ENCODE measurements around the gene WDR87.

Gene WDR87

DNA sequence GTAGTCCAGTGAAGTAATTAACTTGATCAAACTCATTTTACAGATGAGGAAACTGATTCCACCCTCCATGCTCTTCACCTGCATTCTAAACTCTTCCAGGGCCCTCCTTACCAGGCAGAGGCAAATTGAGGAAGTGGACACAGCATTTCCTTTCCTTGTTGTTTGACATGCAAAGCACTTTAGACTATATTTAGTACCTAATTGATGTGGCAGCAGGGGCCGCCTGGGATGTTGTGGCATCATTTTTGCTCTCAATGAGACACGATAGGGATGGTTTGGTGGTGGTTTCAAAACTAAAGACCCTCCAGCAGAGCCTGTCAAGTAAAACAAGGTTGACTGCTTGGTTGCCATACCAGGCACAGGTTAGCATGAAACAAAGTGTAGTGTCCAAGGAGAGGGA is 8.5 kb upstream of the WDR87 start:
- Histone ChIP-seq H3K36me3 (ENCODE audit: control insufficient read depth, insufficient read depth, low read length) (no peaks in the 10 kb centered on the region), H3K9me3 (ENCODE audit: control insufficient read depth, low read length) (no peaks in the 10 kb centered on the region), H3K4me3 (ENCODE audit: insufficient read depth, low read depth, low read length, poor library complexity, severe bottlenecking) (no peak overlapping the region), H3K4me1 (ENCODE audit: control insufficient read depth, insufficient read depth, low read length, poor library complexity, severe bottlenecking) (no peaks in the 10 kb centered on the region), H3K27ac (ENCODE audit: insufficient read depth, low read length, poor library complexity, severe bottlenecking) (no peak overlapping the region), H3K27me3 (replicated peaks; ENCODE audit: control insufficient read depth, insufficient read depth, low read length, poor library complexity, severe bottlenecking) (no peaks in the 10 kb centered on the region)
- no peak for DNase-seq

DNA sequence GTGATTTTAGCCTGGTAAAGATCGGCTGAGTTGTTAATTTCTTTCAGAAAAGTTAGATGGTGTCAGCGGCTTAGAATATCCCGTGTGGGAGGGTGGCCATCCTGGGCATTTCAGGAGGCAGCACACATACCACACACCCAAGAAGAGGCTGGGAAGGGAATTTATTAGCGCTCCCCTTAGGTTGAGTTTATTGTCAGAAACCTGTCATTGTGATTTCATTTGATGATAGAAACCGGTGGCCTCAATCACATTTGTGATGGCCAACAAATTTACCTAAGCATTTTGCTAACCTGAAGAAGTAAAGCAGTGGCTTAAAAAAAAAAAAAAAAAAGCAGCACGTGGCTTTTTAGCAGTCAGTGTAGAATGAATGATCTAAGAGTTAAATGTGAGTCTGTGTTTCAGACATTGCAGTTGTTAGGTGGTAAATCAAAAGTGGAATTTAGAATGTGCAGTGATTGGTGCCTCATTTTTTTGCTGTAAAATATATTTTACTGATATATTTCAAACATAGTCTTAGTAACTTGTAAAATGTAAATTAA is 3.3 kb upstream of the WDR87 start:
- no peaks in the 10 kb centered on the region for H3K27me3 ChIP-seq (replicated peaks; ENCODE audit: control insufficient read depth, insufficient read depth, low read length, poor library complexity, severe bottlenecking)
- no peak overlapping the region for H3K4me3 ChIP-seq (ENCODE audit: insufficient read depth, low read depth, low read length, poor library complexity, severe bottlenecking)
- DNase-seq = no peak
- peaks cover 6% of the 10 kb centered on the region for H3K4me1 ChIP-seq (ENCODE audit: control insufficient read depth, insufficient read depth, low read length, poor library complexity, severe bottlenecking)
- no peaks in the 10 kb centered on the region for H3K36me3 ChIP-seq (ENCODE audit: control insufficient read depth, insufficient read depth, low read length)
- no peak overlapping the region for H3K27ac ChIP-seq (ENCODE audit: insufficient read depth, low read length, poor library complexity, severe bottlenecking)
- H3K9me3 ChIP-seq (ENCODE audit: control insufficient read depth, low read length) = no peaks in the 10 kb centered on the region

DNA sequence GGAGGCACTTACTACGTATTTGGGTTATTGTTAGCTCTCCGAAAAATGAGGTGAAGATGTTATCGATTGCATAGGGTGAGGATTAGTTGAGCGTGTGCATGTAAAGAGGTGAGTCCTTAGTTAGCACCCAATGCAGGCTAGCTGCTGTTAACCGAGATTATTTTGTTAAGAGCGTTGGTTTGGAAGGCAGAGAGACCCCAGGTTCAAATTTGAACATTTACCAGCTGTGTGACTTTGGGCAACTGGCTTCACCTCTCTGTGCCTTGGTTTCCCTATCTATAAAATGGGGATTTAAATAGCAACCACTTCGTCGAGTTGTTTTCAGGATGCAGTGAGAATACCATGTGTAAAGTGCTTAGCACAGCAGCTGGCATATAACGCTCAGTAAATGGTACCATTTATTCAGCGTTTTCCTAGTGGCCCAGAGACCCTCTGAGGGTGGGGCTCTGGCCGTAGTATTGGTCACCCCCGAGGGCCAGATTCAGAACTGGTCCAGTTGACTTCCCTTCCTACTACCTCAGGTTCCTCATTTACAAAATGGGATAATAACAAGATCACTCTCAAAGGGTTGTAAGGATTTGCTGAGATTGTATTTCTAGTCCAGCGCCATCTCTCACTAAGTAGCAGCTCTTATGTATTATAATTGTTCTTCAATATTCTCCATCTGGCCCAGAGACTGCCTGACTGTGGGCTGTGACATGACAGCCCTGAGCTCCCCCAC is 1.5 kb upstream of the WDR87 start:
- no peaks in the 10 kb centered on the region for H3K9me3 ChIP-seq (ENCODE audit: control insufficient read depth, low read length)
- no peaks in the 10 kb centered on the region for H3K36me3 ChIP-seq (ENCODE audit: control insufficient read depth, insufficient read depth, low read length)
- no peak overlapping the region for H3K27ac ChIP-seq (ENCODE audit: insufficient read depth, low read length, poor library complexity, severe bottlenecking)
- DNase-seq = no peak
- peak overlapping the region; percentile 94 for H3K4me3 ChIP-seq (ENCODE audit: insufficient read depth, low read depth, low read length, poor library complexity, severe bottlenecking)
- peaks cover 6% of the 10 kb centered on the region for H3K4me1 ChIP-seq (ENCODE audit: control insufficient read depth, insufficient read depth, low read length, poor library complexity, severe bottlenecking)
- H3K27me3 ChIP-seq (replicated peaks; ENCODE audit: control insufficient read depth, insufficient read depth, low read length, poor library complexity, severe bottlenecking) = no peaks in the 10 kb centered on the region

DNA sequence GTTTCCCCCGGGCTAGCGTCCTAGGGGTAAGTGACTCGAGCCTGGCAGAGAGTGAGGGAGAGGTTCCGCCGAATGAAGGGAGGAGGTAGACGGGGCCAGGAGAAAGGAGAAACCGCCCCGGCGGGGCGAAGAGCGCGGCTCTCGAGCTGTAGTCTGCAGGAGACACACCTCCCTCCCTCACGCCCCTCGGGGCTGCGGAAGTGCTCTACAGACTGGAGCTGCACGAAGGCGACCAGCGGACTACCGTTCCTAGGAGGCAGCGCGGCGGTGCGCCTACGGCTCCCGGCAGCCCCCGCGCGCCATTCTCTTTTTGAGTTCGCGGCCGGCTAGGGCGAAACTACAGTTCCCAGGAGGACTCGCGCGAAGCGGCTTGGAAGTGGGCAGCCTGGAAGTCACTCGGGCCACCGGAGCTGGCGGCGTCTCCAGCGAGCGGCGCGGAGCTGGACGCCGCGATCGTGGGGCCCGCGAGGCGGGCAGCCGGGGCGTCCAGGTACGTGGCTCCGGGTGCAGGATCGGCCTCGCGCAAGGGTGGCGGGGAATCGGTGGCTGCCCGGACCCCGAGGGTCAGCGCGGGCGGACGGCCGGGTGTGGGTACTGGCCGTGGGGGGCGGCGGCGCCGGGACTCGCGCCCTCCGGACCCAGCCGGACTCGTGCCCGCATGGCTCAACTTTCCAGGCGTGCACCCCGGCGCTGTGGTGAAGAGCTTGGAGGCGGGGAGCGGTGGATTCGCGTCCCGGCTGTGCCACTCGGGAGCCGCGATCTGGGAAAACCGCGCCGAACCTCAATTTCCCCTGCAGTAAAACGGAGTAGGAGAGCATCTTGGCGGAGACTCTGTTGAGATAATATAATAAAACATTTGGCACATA is 708 bp upstream of the WDR87 start, which contains the start of gene SIPA1L3:
TSS of gene SIPA1L3 (plus strand) at position 340 of the 866 bp plus-strand sequence. CDS start 174,358 bp downstream, outside the sequence.
- Histone ChIP-seq H3K27me3 (replicated peaks; ENCODE audit: control insufficient read depth, insufficient read depth, low read length, poor library complexity, severe bottlenecking) (no peaks in the 10 kb centered on the region), H3K4me1 (ENCODE audit: control insufficient read depth, insufficient read depth, low read length, poor library complexity, severe bottlenecking) (peaks cover 6% of the 10 kb centered on the region), H3K27ac (ENCODE audit: insufficient read depth, low read length, poor library complexity, severe bottlenecking) (peak within 1 kb of the TSS; percentile 76), H3K9me3 (ENCODE audit: control insufficient read depth, low read length) (no peaks in the 10 kb centered on the region), H3K4me3 (ENCODE audit: insufficient read depth, low read depth, low read length, poor library complexity, severe bottlenecking) (peak within 1 kb of the TSS; percentile 94), H3K36me3 (ENCODE audit: control insufficient read depth, insufficient read depth, low read length) (no peaks in the 10 kb centered on the region)
- peak; percentile 78 to 87 (median 86) for DNase-seq

DNA sequence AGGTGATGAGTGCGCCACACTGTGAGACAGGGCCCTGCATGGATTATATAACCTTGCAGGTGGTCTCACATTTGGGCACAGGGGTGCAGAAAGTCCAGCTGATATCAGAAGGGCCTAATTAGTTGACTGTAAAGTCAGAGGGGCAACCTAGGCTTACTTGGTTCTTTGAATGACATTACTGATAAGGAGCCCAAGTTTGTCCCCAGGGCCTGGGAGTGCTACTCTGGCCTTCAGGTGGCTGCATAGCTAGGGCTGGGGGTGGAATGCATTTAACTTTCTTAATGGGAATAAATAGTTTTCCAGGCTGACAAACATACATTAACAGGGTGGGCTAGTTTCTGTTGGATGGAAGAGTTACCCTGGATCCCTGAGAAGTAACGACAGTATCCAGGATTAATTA is 3.3 kb downstream of the WDR87 start:
- no peak for DNase-seq
- Histone ChIP-seq H3K36me3 (ENCODE audit: control insufficient read depth, insufficient read depth, low read length) (no peaks in the 10 kb centered on the region), H3K4me1 (ENCODE audit: control insufficient read depth, insufficient read depth, low read length, poor library complexity, severe bottlenecking) (peaks cover 6% of the 10 kb centered on the region), H3K4me3 (ENCODE audit: insufficient read depth, low read depth, low read length, poor library complexity, severe bottlenecking) (no peak overlapping the region), H3K9me3 (ENCODE audit: control insufficient read depth, low read length) (no peaks in the 10 kb centered on the region), H3K27me3 (replicated peaks; ENCODE audit: control insufficient read depth, insufficient read depth, low read length, poor library complexity, severe bottlenecking) (no peaks in the 10 kb centered on the region), H3K27ac (ENCODE audit: insufficient read depth, low read length, poor library complexity, severe bottlenecking) (no peak overlapping the region)

DNA sequence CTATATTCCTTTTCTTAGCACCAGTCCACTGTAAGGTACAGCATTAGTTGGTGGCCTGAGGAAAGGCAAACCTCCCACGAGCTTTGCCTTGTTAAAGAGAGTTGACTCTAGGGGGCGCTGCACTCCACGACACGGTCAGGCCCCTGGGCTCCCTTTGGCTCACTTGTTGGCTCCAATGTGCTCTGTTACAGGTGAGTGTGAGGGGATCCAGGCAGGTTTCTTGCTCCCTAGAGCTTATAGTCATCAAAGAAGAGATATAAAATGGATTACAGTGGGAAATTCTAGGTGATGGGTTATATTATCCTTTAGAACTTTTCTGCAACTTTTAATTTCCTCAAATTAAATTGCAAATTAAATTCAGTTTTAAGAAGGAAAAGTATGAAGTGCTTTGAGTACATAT is 3.7 kb downstream of the WDR87 start:
- Histone ChIP-seq H3K27me3 (replicated peaks; ENCODE audit: control insufficient read depth, insufficient read depth, low read length, poor library complexity, severe bottlenecking) (no peaks in the 10 kb centered on the region), H3K27ac (ENCODE audit: insufficient read depth, low read length, poor library complexity, severe bottlenecking) (no peak overlapping the region), H3K36me3 (ENCODE audit: control insufficient read depth, insufficient read depth, low read length) (no peaks in the 10 kb centered on the region), H3K4me1 (ENCODE audit: control insufficient read depth, insufficient read depth, low read length, poor library complexity, severe bottlenecking) (peaks cover 1% of the 10 kb centered on the region), H3K9me3 (ENCODE audit: control insufficient read depth, low read length) (no peaks in the 10 kb centered on the region), H3K4me3 (ENCODE audit: insufficient read depth, low read depth, low read length, poor library complexity, severe bottlenecking) (no peak overlapping the region)
- peak; percentile 41 to 67 (median 48) for DNase-seq

DNA sequence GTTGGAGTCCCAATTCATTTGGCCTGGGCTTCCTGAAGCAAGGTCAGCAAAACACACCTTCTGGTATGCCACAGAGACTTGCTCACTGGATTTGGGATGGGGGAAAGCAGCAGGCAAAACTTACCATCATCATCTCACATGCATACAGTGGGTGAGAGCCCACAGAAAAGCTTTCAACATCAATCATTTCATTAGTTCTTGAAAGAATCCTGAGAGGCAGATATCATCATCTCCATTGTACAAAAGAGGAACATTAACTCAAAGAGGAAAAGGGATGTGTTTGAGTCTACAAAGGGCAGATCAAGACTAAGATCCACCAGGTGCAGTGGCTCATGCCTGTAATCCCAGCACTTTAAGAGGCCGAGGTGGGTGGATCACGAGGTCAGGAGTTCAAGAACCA is 6.4 kb downstream of the WDR87 start:
- DNase-seq = no peak
- H3K4me1 ChIP-seq (ENCODE audit: control insufficient read depth, insufficient read depth, low read length, poor library complexity, severe bottlenecking) = no peaks in the 10 kb centered on the region
- no peak overlapping the region for H3K4me3 ChIP-seq (ENCODE audit: insufficient read depth, low read depth, low read length, poor library complexity, severe bottlenecking)
- no peaks in the 10 kb centered on the region for H3K27me3 ChIP-seq (replicated peaks; ENCODE audit: control insufficient read depth, insufficient read depth, low read length, poor library complexity, severe bottlenecking)
- no peaks in the 10 kb centered on the region for H3K9me3 ChIP-seq (ENCODE audit: control insufficient read depth, low read length)
- H3K36me3 ChIP-seq (ENCODE audit: control insufficient read depth, insufficient read depth, low read length) = no peaks in the 10 kb centered on the region
- no peak overlapping the region for H3K27ac ChIP-seq (ENCODE audit: insufficient read depth, low read length, poor library complexity, severe bottlenecking)

DNA sequence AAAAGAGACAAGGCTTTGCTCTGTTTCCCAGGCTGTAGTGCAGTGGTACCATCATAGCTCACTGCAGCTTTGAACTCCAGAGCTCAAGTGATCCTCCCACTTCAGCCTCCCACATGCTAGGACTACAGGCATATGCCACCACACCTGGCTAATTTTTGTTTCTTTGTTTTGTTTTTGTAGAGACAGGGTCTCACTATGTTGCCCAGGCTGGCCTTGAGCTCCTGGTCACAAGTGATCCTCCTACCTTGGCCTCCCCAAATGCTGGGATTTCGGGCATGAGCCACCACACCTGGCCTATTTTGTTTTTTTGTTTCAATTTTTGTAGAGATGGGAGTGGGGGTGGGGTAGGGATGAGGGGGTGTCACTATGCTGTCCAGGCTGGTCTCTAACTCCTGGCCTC is 6.9 kb downstream of the WDR87 start:
- H3K4me1 ChIP-seq (ENCODE audit: control insufficient read depth, insufficient read depth, low read length, poor library complexity, severe bottlenecking) = no peaks in the 10 kb centered on the region
- no peak for DNase-seq
- H3K27ac ChIP-seq (ENCODE audit: insufficient read depth, low read length, poor library complexity, severe bottlenecking) = no peak overlapping the region
- H3K9me3 ChIP-seq (ENCODE audit: control insufficient read depth, low read length) = no peaks in the 10 kb centered on the region
- no peaks in the 10 kb centered on the region for H3K27me3 ChIP-seq (replicated peaks; ENCODE audit: control insufficient read depth, insufficient read depth, low read length, poor library complexity, severe bottlenecking)
- no peaks in the 10 kb centered on the region for H3K36me3 ChIP-seq (ENCODE audit: control insufficient read depth, insufficient read depth, low read length)
- no peak overlapping the region for H3K4me3 ChIP-seq (ENCODE audit: insufficient read depth, low read depth, low read length, poor library complexity, severe bottlenecking)

DNA sequence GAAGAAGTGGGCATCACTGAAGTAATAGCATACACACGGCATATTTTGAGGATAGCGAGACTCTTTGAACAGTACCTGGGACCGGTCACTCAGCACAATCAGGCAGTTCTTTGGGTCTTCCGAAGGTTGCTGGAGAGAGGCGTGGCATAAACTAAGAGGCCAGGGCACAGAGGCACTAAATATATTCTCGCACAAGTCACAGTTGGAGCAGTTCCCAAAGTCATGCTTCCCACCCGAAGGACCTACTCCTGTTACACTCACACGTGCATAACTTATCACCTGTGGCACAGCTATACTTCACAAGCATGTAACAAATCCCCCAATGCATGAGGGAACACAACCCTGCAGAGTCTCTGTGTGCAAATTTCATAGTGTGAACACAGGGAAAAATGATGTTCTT is 10.2 kb downstream of the WDR87 start:
- Histone ChIP-seq H3K4me1 (ENCODE audit: control insufficient read depth, insufficient read depth, low read length, poor library complexity, severe bottlenecking) (no peaks in the 10 kb centered on the region), H3K36me3 (ENCODE audit: control insufficient read depth, insufficient read depth, low read length) (no peaks in the 10 kb centered on the region), H3K4me3 (ENCODE audit: insufficient read depth, low read depth, low read length, poor library complexity, severe bottlenecking) (no peak overlapping the region), H3K27me3 (replicated peaks; ENCODE audit: control insufficient read depth, insufficient read depth, low read length, poor library complexity, severe bottlenecking) (no peaks in the 10 kb centered on the region), H3K27ac (ENCODE audit: insufficient read depth, low read length, poor library complexity, severe bottlenecking) (no peak overlapping the region), H3K9me3 (ENCODE audit: control insufficient read depth, low read length) (no peaks in the 10 kb centered on the region)
- no peak for DNase-seq

Data from effector memory CD4-positive, alpha-beta T cell (primary cell).